Trophoblast cell (in vitro differentiated cells and primary cell): ENCODE data around the gene NALCN.

Experiments used
- DNase-seq, 2 donors: peaks; one replicate each; pipeline ENCODE4 v3.0.0-alpha.2; 2016
- H2AFZ ChIP-seq: 2 replicates; pipeline ENCODE4 v1.6.1; 2013; ENCODE audit warnings: low read length, moderate library complexity, mild to moderate bottlenecking; ENCODE audit not compliant: insufficient read depth, poor library complexity
- H2AK5ac ChIP-seq: 2 replicates; pipeline ENCODE4 v1.6.1; 2013; ENCODE audit warnings: mild to moderate bottlenecking, low read length
- H2BK120ac ChIP-seq: 2 replicates; pipeline ENCODE4 v1.6.1; 2013; ENCODE audit warnings: low read length, mild to moderate bottlenecking, moderate library complexity; ENCODE audit not compliant: insufficient read depth, poor library complexity
- H2BK12ac ChIP-seq: 2 replicates; pipeline ENCODE4 v1.6.1; 2013; ENCODE audit warnings: mild to moderate bottlenecking, low read length, moderate library complexity
- H2BK5ac ChIP-seq: 2 replicates; pipeline ENCODE4 v1.6.1; 2013; ENCODE audit warnings: low read length, low read depth, moderate library complexity, mild to moderate bottlenecking; ENCODE audit not compliant: poor library complexity
- H3K14ac ChIP-seq: 2 replicates; pipeline ENCODE4 v1.6.1; 2013; ENCODE audit warnings: mild to moderate bottlenecking, low read length
- H3K18ac ChIP-seq: 2 replicates; pipeline ENCODE4 v1.6.1; 2013; ENCODE audit warnings: mild to moderate bottlenecking, low read length
- H3K23ac ChIP-seq: 2 replicates; pipeline ENCODE4 v1.6.1; 2013; ENCODE audit warnings: low read length
- H3K27ac ChIP-seq: 2 replicates; pipeline ENCODE4 v1.5.1; 2013; ENCODE audit warnings: low read depth, mild to moderate bottlenecking, inconsistent platforms, low read length, moderate library complexity
- H3K27me3 ChIP-seq: 2 replicates; pipeline ENCODE4 v1.6.1; 2013; ENCODE audit warnings: inconsistent platforms, mild to moderate bottlenecking, low read length, moderate library complexity; ENCODE audit not compliant: insufficient read depth
- H3K36me3 ChIP-seq, 2 experiments: 1 replicate in 1 of 2; 2 replicates in 1 of 2; pipeline ENCODE4 v1.6.1; 2013; ENCODE audit warnings: low read length in 2 of 2, mild to moderate bottlenecking in 2 of 2, moderate library complexity in 1 of 2; ENCODE audit not compliant: insufficient read depth in 2 of 2, control insufficient read depth in 1 of 2
- H3K4ac ChIP-seq: 2 replicates; pipeline ENCODE4 v1.6.1; 2013; ENCODE audit warnings: low read depth, mild to moderate bottlenecking, low read length, moderate library complexity
- H3K4me1 ChIP-seq, 2 experiments: 1 replicate in 1 of 2; 2 replicates in 1 of 2; pipeline ENCODE4 v1.6.1; 2013; ENCODE audit warnings: low read length in 2 of 2, mild to moderate bottlenecking in 2 of 2, moderate library complexity in 1 of 2; ENCODE audit not compliant: insufficient read depth in 2 of 2, control insufficient read depth in 1 of 2
- H3K4me2 ChIP-seq: 2 replicates; pipeline ENCODE4 v1.6.1; 2013; ENCODE audit warnings: inconsistent platforms, mild to moderate bottlenecking, low read length, moderate library complexity
- H3K4me3 ChIP-seq: 2 replicates; pipeline ENCODE4 v1.5.1; 2013; ENCODE audit warnings: mild to moderate bottlenecking, low read depth, low read length, inconsistent platforms
- H3K79me1 ChIP-seq: one replicate; pipeline ENCODE4 v1.6.1; 2013; ENCODE audit warnings: low read length
- H3K79me2 ChIP-seq: 2 replicates; pipeline ENCODE4 v1.6.1; 2013; ENCODE audit warnings: low read length, mild to moderate bottlenecking; ENCODE audit not compliant: control insufficient read depth, insufficient read depth, poor library complexity
- H3K9ac ChIP-seq: 2 replicates; pipeline ENCODE4 v1.6.1; 2013; ENCODE audit warnings: mild to moderate bottlenecking, low read length
- H3K9me3 ChIP-seq: 2 replicates; pipeline ENCODE4 v1.6.1; 2013; ENCODE audit warnings: low read depth, mild to moderate bottlenecking, control low read depth, inconsistent platforms, low read length; ENCODE audit not compliant: insufficient read depth
- H4K12ac ChIP-seq: 2 replicates; pipeline ENCODE4 v1.6.1; 2013; ENCODE audit warnings: low read depth, mild to moderate bottlenecking, low read length, moderate library complexity
- H4K8ac ChIP-seq: 2 replicates; pipeline ENCODE4 v1.6.1; 2013; ENCODE audit warnings: low read depth, mild to moderate bottlenecking, low read length, moderate library complexity
- H4K91ac ChIP-seq: one replicate; pipeline ENCODE4 v1.6.1; 2013; ENCODE audit warnings: low read depth, mild to moderate bottlenecking, low read length, moderate library complexity
- WGBS: extraction: QIAGEN DNeasy Blood & Tissue Kit; methylation state at CpG from one replicate; pipeline ENCODE4 v1.1.7; 2013; ENCODE audit warnings: missing lambda C conversion rate; ENCODE audit not compliant: insufficient read length, insufficient coverage; ENCODE audit errors: extremely low coverage; 5-methylcytosine and 5-hydroxymethylcytosine counted together

The NALCN gene

GRCh38 chr13:101382086-101382485, 34.2 kb downstream of the NALCN start:
- no peaks in the 10 kb centered on the region for H3K4me1 ChIP-seq
- no peaks in the 10 kb centered on the region for H3K79me2 ChIP-seq
- no peak overlapping the region for H2BK5ac ChIP-seq
- H3K4me2 ChIP-seq = no peak overlapping the region
- no peak overlapping the region for H3K4ac ChIP-seq
- no peak overlapping the region for H2AFZ ChIP-seq
- no peak overlapping the region for H2BK12ac ChIP-seq
- no peaks in the 10 kb centered on the region for H3K79me1 ChIP-seq
- no peak overlapping the region for H4K8ac ChIP-seq
- no peak for DNase-seq
- no peak overlapping the region for H4K91ac ChIP-seq
- H3K23ac ChIP-seq = no peak overlapping the region
- H3K14ac ChIP-seq = no peak overlapping the region
- no peaks in the 10 kb centered on the region for H3K36me3 ChIP-seq
- H2AK5ac ChIP-seq = no peak overlapping the region
- no CpG with 5 or more reads among the region's 2 CpGs for WGBS
- H3K9me3 ChIP-seq = no peaks in the 10 kb centered on the region
- H3K27ac ChIP-seq = no peak overlapping the region
- H3K4me3 ChIP-seq = no peak overlapping the region
- H4K12ac ChIP-seq = no peak overlapping the region
- H2BK120ac ChIP-seq = no peak overlapping the region
- H3K18ac ChIP-seq = no peak overlapping the region
- H3K27me3 ChIP-seq = no peaks in the 10 kb centered on the region
- no peak overlapping the region for H3K9ac ChIP-seq

GRCh38 chr13:101360525-101360924, 55.8 kb downstream of the NALCN start:
- H4K91ac ChIP-seq = no peak overlapping the region
- no peak overlapping the region for H3K9ac ChIP-seq
- H2AK5ac ChIP-seq = no peak overlapping the region
- H4K8ac ChIP-seq = no peak overlapping the region
- no peak overlapping the region for H3K4me3 ChIP-seq
- no peaks in the 10 kb centered on the region for H3K79me1 ChIP-seq
- H3K9me3 ChIP-seq = no peaks in the 10 kb centered on the region
- H2AFZ ChIP-seq = no peak overlapping the region
- no peak overlapping the region for H3K18ac ChIP-seq
- no peaks in the 10 kb centered on the region for H3K36me3 ChIP-seq
- no peak for DNase-seq
- no CpG with 5 or more reads among the region's 3 CpGs for WGBS
- no peak overlapping the region for H3K4me2 ChIP-seq
- no peak overlapping the region for H2BK120ac ChIP-seq
- no peak overlapping the region for H3K23ac ChIP-seq
- no peak overlapping the region for H3K4ac ChIP-seq
- H3K27ac ChIP-seq = no peak overlapping the region
- no peaks in the 10 kb centered on the region for H3K79me2 ChIP-seq
- no peak overlapping the region for H2BK12ac ChIP-seq
- H3K27me3 ChIP-seq = no peaks in the 10 kb centered on the region
- H3K14ac ChIP-seq = no peak overlapping the region
- no peaks in the 10 kb centered on the region for H3K4me1 ChIP-seq
- H2BK5ac ChIP-seq = no peak overlapping the region
- no peak overlapping the region for H4K12ac ChIP-seq

GRCh38 chr13:101354895-101355294, 61.4 kb downstream of the NALCN start:
- Histone ChIP-seq H3K4me1 (no peaks in the 10 kb centered on the region), H2BK12ac (no peak overlapping the region), H3K79me1 (no peaks in the 10 kb centered on the region), H3K79me2 (no peaks in the 10 kb centered on the region), H3K18ac (no peak overlapping the region), H4K12ac (no peak overlapping the region), H2AFZ (no peak overlapping the region), H2BK5ac (no peak overlapping the region), H3K36me3 (no peaks in the 10 kb centered on the region), H2BK120ac (no peak overlapping the region), H3K4me3 (no peak overlapping the region), H3K4me2 (no peak overlapping the region), H4K8ac (no peak overlapping the region), H3K14ac (no peak overlapping the region), H3K4ac (no peak overlapping the region), H3K27ac (no peak overlapping the region), H3K27me3 (no peaks in the 10 kb centered on the region), H3K9ac (no peak overlapping the region), H4K91ac (no peak overlapping the region), H3K9me3 (no peaks in the 10 kb centered on the region), H2AK5ac (no peak overlapping the region), H3K23ac (no peak overlapping the region)
- whole genome bisulfite sequencing = no CpG with 5 or more reads among the region's 5 CpGs
- DNase-seq = no peak

GRCh38 chr13:101346942-101347728, 69.2 kb downstream of the NALCN start:
- Histone ChIP-seq H3K27ac (no peak overlapping the region), H3K18ac (no peak overlapping the region), H2BK12ac (no peak overlapping the region), H3K4me2 (no peak overlapping the region), H4K12ac (no peak overlapping the region), H2AFZ (no peak overlapping the region), H3K9me3 (no peaks in the 10 kb centered on the region), H3K36me3 (no peaks in the 10 kb centered on the region), H4K8ac (no peak overlapping the region), H2BK5ac (no peak overlapping the region), H3K4me3 (no peak overlapping the region), H3K9ac (no peak overlapping the region), H2AK5ac (no peak overlapping the region), H3K79me1 (no peaks in the 10 kb centered on the region), H3K79me2 (no peaks in the 10 kb centered on the region), H3K4ac (no peak overlapping the region), H3K4me1 (peaks cover 0 to 2% of the 10 kb centered on the region in 2 experiments), H3K14ac (no peak overlapping the region), H3K27me3 (no peaks in the 10 kb centered on the region), H3K23ac (no peak overlapping the region), H4K91ac (no peak overlapping the region), H2BK120ac (no peak overlapping the region)
- no peak for DNase-seq
- no CpG with 5 or more reads among the region's 5 CpGs for WGBS
